Smooth muscle cell of the umbilical artery (primary cell): ENCODE data around the gene MICA. TPM values are rescaled to one million over a fixed set of nuclear protein-coding genes. Genes with fewer than 3 reads are reported as not detected.

ENCODE experiments used
- total RNA-seq: library from RNA; depleted of rRNA; stranded (reverse); fragments of >200 nt; gene quantifications from 2 replicates; pipeline ENCODE4 v1.2.3, GENCODE V29; 2014

The MICA gene
- 83.3 and 207 TPM in 2 replicates for total RNA-seq

DNA sequence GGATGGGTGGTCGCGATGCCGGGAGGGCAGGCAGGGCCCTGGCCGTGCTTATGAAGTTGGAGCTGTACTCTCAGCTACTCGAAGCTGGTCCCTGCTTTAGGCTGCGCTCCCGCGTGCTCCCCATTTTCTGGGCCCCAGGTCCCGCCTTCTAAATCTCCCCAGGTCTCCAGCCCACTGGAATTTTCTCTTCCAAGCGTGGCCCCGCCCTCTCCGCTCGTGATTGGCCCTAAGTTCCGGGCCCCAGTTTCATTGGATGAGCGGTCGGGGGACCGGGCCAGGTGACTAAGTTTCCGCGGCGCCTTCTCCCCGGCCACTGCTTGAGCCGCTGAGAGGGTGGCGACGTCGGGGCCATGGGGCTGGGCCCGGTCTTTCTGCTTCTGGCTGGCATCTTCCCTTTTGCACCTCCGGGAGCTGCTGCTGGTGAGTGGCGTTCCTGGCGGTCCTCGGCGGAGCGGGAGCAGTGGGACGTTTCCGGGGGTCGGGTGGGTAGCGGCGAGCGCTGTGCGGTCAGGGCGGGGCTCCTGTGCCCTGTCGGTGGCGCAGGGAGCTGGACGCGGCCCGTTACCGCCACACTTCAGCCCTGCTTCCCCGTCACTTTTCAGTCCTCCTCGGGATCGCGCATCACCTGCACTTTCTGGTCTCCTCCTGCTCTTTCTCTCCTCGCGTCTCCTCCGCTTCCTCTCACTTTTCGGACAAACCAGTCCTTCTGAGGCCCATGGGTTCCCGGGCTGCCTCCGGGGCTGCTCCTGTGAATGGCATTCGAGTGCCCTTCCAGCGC, at the start of gene MICA:
TSS of gene MICA (plus strand) at position 313 of the 778 bp plus-strand sequence. CDS start at position 351, 38 bp downstream.

DNA sequence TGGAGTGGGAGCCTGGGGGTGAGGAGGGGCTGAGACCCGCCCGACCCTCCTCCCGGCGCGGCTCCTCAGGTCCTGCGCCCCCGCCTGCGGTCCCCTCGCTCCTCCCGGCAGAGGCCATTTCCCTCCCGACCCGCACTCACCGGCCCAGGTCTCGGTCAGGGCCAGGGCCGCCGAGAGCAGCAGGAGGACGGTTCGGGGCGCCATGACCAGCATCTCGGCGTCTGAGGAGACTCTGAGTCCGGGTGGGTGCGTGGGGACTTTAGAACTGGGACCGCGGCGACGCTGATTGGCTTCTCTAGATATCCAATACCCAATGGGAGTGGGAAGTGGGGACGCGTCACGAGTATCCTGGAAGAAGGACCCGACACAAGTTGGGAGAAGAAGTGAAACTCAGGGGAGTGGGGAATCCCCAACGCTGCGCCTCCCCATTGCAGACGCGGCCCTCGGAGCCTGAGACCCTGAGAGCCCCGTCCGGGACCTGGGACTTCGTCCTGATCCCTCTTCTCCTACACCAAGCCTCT, 46.4 kb upstream of the MICA start, which contains the start of gene HLA-B:
TSS of gene HLA-B (minus strand) at position 234 of the 521 bp plus-strand sequence. CDS start at position 213, 21 bp downstream.

Other genes with a start within 250 kb of the MICA start
- gene CCHCR1, start 245.8 kb upstream of the MICA start, total RNA-seq: 9.9 and 11.3 TPM in 2 replicates
- gene TCF19, start 245.0 kb upstream of the MICA start, total RNA-seq: 1.5 and 8.6 TPM in 2 replicates
- gene POU5F1, start 232.9 kb upstream of the MICA start, total RNA-seq: 0.30 and 0.51 TPM in 2 replicates
- gene HLA-C, start 131.5 kb upstream of the MICA start, total RNA-seq: 163 and 475 TPM in 2 replicates
- gene HLA-B, start 46.4 kb upstream of the MICA start, total RNA-seq: 405 and 426 TPM in 2 replicates
- gene MICB, start 94.5 kb downstream of the MICA start, total RNA-seq: 6.5 and 9.6 TPM in 2 replicates
- gene MCCD1, start 125.4 kb downstream of the MICA start, total RNA-seq: not detected in 2 replicates
- 222 and 273 TPM in 2 replicates for gene DDX39B, start 138.4 kb downstream of the MICA start, total RNA-seq
- gene ATP6V1G2, start 143.0 kb downstream of the MICA start, total RNA-seq: 2.6 and 3.3 TPM in 2 replicates
- 12.0 and 23.5 TPM in 2 replicates for gene NFKBIL1, start 144.0 kb downstream of the MICA start, total RNA-seq
- not detected in 2 replicates for gene LTA, start 168.7 kb downstream of the MICA start, total RNA-seq
- gene TNF, start 172.0 kb downstream of the MICA start, total RNA-seq: under 0.01 TPM in 1 of 2 replicates, not detected in the other
- gene LTB, start 178.8 kb downstream of the MICA start, total RNA-seq: not detected in 2 replicates
- not detected in 2 replicates for gene LST1, start 182.7 kb downstream of the MICA start, total RNA-seq
- gene NCR3, start 189.4 kb downstream of the MICA start, total RNA-seq: not detected in 2 replicates
- not detected in 2 replicates for gene AIF1, start 211.6 kb downstream of the MICA start, total RNA-seq
- gene PRRC2A, start 217.1 kb downstream of the MICA start, total RNA-seq: 29.1 and 76.5 TPM in 2 replicates
- 116 and 226 TPM in 2 replicates for gene BAG6, start 249.1 kb downstream of the MICA start, total RNA-seq